Esophagus muscularis mucosa (tissue), 3 donors: ENCODE data around the gene OR52H1.

Source experiments
- CTCF ChIP-seq, 3 experiments: fragments of 200-600 bp in 2 of 3; fragments of 450-650 bp in 1 of 3; sonication (generic) in 2 of 3; IDR thresholded peaks; one replicate each; pipeline ENCODE4 v1.5.1; 2017 to 2019; ENCODE audit warnings: antibody characterized with exemption in 3 of 3, mild to moderate bottlenecking in 2 of 3, moderate library complexity in 1 of 3
- POLR2A ChIP-seq: fragments of 450-650 bp; IDR thresholded peaks from one replicate; pipeline ENCODE4 v1.6.1; 2017; ENCODE audit warnings: antibody characterized with exemption, moderate library complexity, mild to moderate bottlenecking, low read depth
- POLR2AphosphoS5 ChIP-seq, 2 donors: sonication (generic); formaldehyde crosslinking; IDR thresholded peaks; one replicate each; pipeline ENCODE4 v1.6.1; 2017; ENCODE audit warnings: antibody characterized with exemption in 2 of 2

GRCh38 chr11:5553343-5553742 is 5.0 kb upstream of the OR52H1 start:
- TF ChIP-seq CTCF (IDR thresholded peaks at IDR 0.05) (no peak), POLR2A (no peak), POLR2AphosphoS5 (IDR thresholded peaks at IDR 0.05) (no peak)
